PC-9 (cell line): ENCODE measurements around the gene UTP25. TPM values are rescaled to one million over a fixed set of nuclear protein-coding genes. Genes with fewer than 3 reads are reported as not detected.

Experiments
- BruUV-seq: library from RNA; stranded (reverse); fragments of 400-500 nt; replicated peaks from 2 replicates; lab custom pipeline; 2021; lab: Mats Ljungman, UMichigan
- CTCF ChIA-PET: fragments of 300-600 bp; sonication (Branson Sonifier 250); formaldehyde crosslinking; loops from one replicate; lab custom pipeline; 2022; ENCODE audit warnings: antibody characterized with exemption; lab: Charles Lee
- POLR2A ChIA-PET: fragments of 300-600 bp; sonication (Branson Sonifier 250); formaldehyde crosslinking; loops from one replicate; lab custom pipeline; 2022; ENCODE audit warnings: antibody characterized with exemption; ENCODE audit not compliant: unreplicated experiment; lab: Charles Lee
- DNase-seq, 2 experiments: peaks; one replicate each; pipeline versions ENCODE4 v3.0.0 to v3.0.0-alpha.2; 2015 to 2022; ENCODE audit warnings: mixed read lengths in 1 of 2
- H2AFZ ChIP-seq: fragments of 200-600 bp; sonication (generic); 2 replicates; pipeline ENCODE4 v1.8.1; 2017; ENCODE audit warnings: antibody characterized with exemption
- H3F3A ChIP-seq: fragments of 200-600 bp; sonication (generic); 2 replicates; pipeline ENCODE4 v1.8.1; 2017; ENCODE audit warnings: antibody characterized with exemption, mild to moderate bottlenecking, low read depth; ENCODE audit not compliant: insufficient read depth
- H3K27ac ChIP-seq: fragments of 200-600 bp; sonication (generic); 2 replicates; pipeline ENCODE4 v1.6.1; 2016; ENCODE audit warnings: mixed run types
- H3K27me3 ChIP-seq: fragments of 200-600 bp; sonication (generic); 2 replicates; pipeline ENCODE4 v1.6.1; 2016; ENCODE audit warnings: low read depth, mixed run types; ENCODE audit not compliant: insufficient read depth
- H3K36me3 ChIP-seq: fragments of 200-600 bp; sonication (generic); 2 replicates; pipeline ENCODE4 v1.6.1; 2016; ENCODE audit warnings: low read depth, mixed run types
- H3K4me1 ChIP-seq: fragments of 200-600 bp; sonication (generic); replicated peaks from 2 replicates; pipeline ENCODE4 v1.6.1; 2016; ENCODE audit warnings: mixed run types; ENCODE audit not compliant: insufficient read depth
- H3K4me2 ChIP-seq: fragments of 200-600 bp; sonication (generic); 2 replicates; pipeline ENCODE4 v1.6.1; 2017; ENCODE audit warnings: mixed run types
- H3K4me3 ChIP-seq: fragments of 200-600 bp; sonication (generic); 2 replicates; pipeline ENCODE4 v1.6.1; 2016; ENCODE audit warnings: mixed run types
- H3K79me2 ChIP-seq: fragments of 200-600 bp; sonication (generic); 2 replicates; pipeline ENCODE4 v1.6.1; 2017; ENCODE audit warnings: low read depth, mixed run types
- H3K9me2 ChIP-seq: fragments of 200-600 bp; sonication (generic); 2 replicates; pipeline ENCODE4 v1.8.1; 2017; ENCODE audit warnings: mild to moderate bottlenecking; ENCODE audit not compliant: insufficient read depth
- H3K9me3 ChIP-seq: fragments of 200-600 bp; sonication (generic); 2 replicates; pipeline ENCODE4 v1.8.1; 2016; ENCODE audit warnings: low read depth; ENCODE audit not compliant: insufficient read depth
- H4K20me1 ChIP-seq: fragments of 200-600 bp; sonication (generic); 2 replicates; pipeline ENCODE4 v1.8.1; 2017; ENCODE audit not compliant: insufficient read depth
- EZH2 ChIP-seq: fragments of 200-600 bp; sonication (generic); IDR thresholded peaks from 2 replicates; pipeline ENCODE4 v1.8.0; 2017; ENCODE audit warnings: antibody characterized with exemption, low read depth
- intact Hi-C: fragments of 100-400 bp; cut with micrococcal nuclease; formaldehyde crosslinking; loops from one replicate; pipeline ENCODE4 v1.10.0; 2022; ENCODE audit not compliant: unreplicated experiment
- total RNA-seq: library from RNA; stranded (reverse); gene quantifications from 2 replicates; pipeline ENCODE4 v1.2.3, GENCODE V29; 2021
- TF ChIP-seq, protein P1 (sequence below): fragments of 200-600 bp; sonication (generic); conservative IDR thresholded peaks from 2 replicates; pipeline ENCODE4 v1.6.1; 2017; ENCODE audit warnings: mixed run types, antibody characterized with exemption, mild to moderate bottlenecking, moderate library complexity

UTP25 gene
- total RNA-seq, 1 experiment from 2014 or later: 9.3 TPM

DNA sequence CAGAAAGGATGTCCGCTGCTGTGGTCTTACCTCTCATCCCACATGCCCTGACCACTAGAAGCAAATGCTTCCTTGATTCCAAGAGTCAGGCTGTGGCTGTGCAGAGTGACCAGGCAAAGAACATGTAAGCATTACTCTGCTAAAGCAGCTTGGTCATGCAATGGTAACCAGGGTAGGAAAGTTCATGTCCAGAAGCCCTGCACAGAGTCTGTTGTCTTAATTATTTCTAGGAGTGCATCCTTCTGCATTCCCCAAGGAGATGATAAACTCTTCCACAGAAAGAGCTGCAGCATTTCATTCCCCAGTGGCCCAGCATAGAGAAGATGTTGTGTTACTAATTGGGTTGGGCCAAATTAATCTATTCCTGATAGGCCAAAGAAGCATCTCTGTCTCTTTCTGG is 10.1 kb upstream of the UTP25 start:
- H3K27me3 ChIP-seq: no peaks in the 10 kb centered on the region
- H3K27ac ChIP-seq: no peak overlapping the region
- H3K4me3 ChIP-seq: no peak overlapping the region
- no peaks in the 10 kb centered on the region for H3K36me3 ChIP-seq
- no peak overlapping the region for H3K4me2 ChIP-seq
- no TSS peak for BruUV-seq
- H3K9me3 ChIP-seq: no peaks in the 10 kb centered on the region
- no peaks in the 10 kb centered on the region for H3F3A ChIP-seq
- H3K9me2 ChIP-seq: no peaks in the 10 kb centered on the region
- H4K20me1 ChIP-seq: no peaks in the 10 kb centered on the region
- no peaks in the 10 kb centered on the region for H3K4me1 ChIP-seq
- TF ChIP-seq, protein P1, sequence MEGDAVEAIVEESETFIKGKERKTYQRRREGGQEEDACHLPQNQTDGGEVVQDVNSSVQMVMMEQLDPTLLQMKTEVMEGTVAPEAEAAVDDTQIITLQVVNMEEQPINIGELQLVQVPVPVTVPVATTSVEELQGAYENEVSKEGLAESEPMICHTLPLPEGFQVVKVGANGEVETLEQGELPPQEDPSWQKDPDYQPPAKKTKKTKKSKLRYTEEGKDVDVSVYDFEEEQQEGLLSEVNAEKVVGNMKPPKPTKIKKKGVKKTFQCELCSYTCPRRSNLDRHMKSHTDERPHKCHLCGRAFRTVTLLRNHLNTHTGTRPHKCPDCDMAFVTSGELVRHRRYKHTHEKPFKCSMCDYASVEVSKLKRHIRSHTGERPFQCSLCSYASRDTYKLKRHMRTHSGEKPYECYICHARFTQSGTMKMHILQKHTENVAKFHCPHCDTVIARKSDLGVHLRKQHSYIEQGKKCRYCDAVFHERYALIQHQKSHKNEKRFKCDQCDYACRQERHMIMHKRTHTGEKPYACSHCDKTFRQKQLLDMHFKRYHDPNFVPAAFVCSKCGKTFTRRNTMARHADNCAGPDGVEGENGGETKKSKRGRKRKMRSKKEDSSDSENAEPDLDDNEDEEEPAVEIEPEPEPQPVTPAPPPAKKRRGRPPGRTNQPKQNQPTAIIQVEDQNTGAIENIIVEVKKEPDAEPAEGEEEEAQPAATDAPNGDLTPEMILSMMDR: no peak
- no peak for TF ChIP-seq EZH2
- intact Hi-C loops: no loop called here
- H3K79me2 ChIP-seq: no peaks in the 10 kb centered on the region
- POLR2A ChIA-PET: no interaction called here
- DNase-seq: no peak
- CTCF ChIA-PET: no interaction called here
- H2AFZ ChIP-seq: no peak overlapping the region

DNA sequence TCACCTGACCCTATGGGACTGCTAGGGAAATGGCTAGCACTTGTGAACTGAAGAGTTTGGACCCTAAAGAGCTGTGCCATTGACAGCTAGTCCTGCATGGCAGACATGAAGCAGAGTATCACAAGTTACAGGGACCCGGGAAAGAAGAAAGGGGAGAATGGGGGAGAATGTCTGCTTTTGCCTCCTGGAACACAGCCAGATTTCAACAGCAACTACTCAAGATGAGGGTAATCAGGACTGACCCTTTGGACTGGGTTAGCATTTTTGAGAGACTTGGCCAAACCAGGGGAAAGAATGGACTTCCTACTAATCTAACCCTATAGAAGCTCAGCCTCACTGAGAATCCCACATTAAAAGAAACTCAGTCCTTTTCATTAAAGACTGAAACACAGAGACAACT is 8.7 kb upstream of the UTP25 start:
- Histone ChIP-seq H3K36me3 (no peaks in the 10 kb centered on the region), H3K4me3 (no peak overlapping the region), H3K9me3 (no peaks in the 10 kb centered on the region), H3F3A (no peaks in the 10 kb centered on the region), H3K27me3 (no peaks in the 10 kb centered on the region), H3K4me1 (no peaks in the 10 kb centered on the region), H3K4me2 (no peak overlapping the region), H4K20me1 (no peaks in the 10 kb centered on the region), H3K27ac (no peak overlapping the region), H3K9me2 (no peaks in the 10 kb centered on the region), H2AFZ (no peak overlapping the region), H3K79me2 (no peaks in the 10 kb centered on the region)
- DNase-seq: no peak
- POLR2A ChIA-PET: no interaction called here
- intact Hi-C loops: no loop called here
- CTCF ChIA-PET: no interaction called here
- no peak for TF ChIP-seq EZH2
- TF ChIP-seq, protein P1: no peak
- no TSS peak for BruUV-seq

DNA sequence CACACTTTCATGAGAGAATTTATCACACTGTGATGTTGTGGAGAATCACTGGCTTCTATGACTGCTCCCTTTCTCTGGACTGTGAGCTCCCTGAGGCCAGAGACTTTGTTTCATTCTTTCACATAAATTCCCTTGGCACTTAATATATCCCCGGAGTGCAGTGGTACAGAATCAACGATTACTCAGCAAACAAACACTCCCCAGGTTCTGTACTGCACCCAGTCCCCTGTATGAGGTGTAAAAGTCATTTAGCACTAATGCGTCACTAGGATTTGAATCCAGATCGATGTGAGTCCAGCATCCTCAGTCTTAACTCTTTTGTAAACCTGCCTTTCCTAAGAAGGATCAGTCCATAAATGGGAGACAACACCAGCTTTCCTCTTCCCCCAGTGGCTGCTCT is 6.8 kb upstream of the UTP25 start:
- ChIA-PET CTCF (no interaction called here), POLR2A (interaction anchor here (0.6 kb wide), 1 partner anchor 15 kb away, joined by 3 read pairs; the partner anchor contains the start of gene IRF6)
- no peak overlapping the region for H3K4me3 ChIP-seq
- BruUV-seq: no TSS peak
- H3K36me3 ChIP-seq: no peaks in the 10 kb centered on the region
- intact Hi-C loops: loop anchor here (5.0 to 10.0 kb wide), 2 partner anchors 74 to 246 kb away; no protein-coding TSS in a partner anchor
- no peaks in the 10 kb centered on the region for H4K20me1 ChIP-seq
- H3K27ac ChIP-seq: no peak overlapping the region
- H3K4me2 ChIP-seq: no peak overlapping the region
- TF ChIP-seq EZH2: no peak
- TF ChIP-seq, protein P1: no peak
- peaks cover 2% of the 10 kb centered on the region; the same call in 1 of the 2 replicates for H3F3A ChIP-seq
- H3K9me3 ChIP-seq: no peaks in the 10 kb centered on the region
- H2AFZ ChIP-seq: no peak overlapping the region
- no peak for DNase-seq
- no peaks in the 10 kb centered on the region for H3K79me2 ChIP-seq
- no peaks in the 10 kb centered on the region for H3K27me3 ChIP-seq
- H3K4me1 ChIP-seq: no peaks in the 10 kb centered on the region
- H3K9me2 ChIP-seq: no peaks in the 10 kb centered on the region
